GM10266 (cell line): ENCODE data around the gene CPNE4.
"Not testable (repeated sequence)": the region's sequence is repeated elsewhere in the genome, so short reads cannot be mapped to it uniquely, and the experiment has no call there.

Source experiments
- DNase-seq: peaks from one replicate; pipeline ENCODE4 v3.0.0; 2012; ENCODE audit errors: extremely low spot score
- TF ChIP-seq, protein P1 (sequence below): IDR thresholded peaks from 2 replicates; pipeline ENCODE4 v1.5.1; 2012; ENCODE audit warnings: mild to moderate bottlenecking, low read depth; ENCODE audit not compliant: control insufficient read depth, insufficient read depth; ENCODE audit errors: missing control alignments

CPNE4 gene

DNA sequence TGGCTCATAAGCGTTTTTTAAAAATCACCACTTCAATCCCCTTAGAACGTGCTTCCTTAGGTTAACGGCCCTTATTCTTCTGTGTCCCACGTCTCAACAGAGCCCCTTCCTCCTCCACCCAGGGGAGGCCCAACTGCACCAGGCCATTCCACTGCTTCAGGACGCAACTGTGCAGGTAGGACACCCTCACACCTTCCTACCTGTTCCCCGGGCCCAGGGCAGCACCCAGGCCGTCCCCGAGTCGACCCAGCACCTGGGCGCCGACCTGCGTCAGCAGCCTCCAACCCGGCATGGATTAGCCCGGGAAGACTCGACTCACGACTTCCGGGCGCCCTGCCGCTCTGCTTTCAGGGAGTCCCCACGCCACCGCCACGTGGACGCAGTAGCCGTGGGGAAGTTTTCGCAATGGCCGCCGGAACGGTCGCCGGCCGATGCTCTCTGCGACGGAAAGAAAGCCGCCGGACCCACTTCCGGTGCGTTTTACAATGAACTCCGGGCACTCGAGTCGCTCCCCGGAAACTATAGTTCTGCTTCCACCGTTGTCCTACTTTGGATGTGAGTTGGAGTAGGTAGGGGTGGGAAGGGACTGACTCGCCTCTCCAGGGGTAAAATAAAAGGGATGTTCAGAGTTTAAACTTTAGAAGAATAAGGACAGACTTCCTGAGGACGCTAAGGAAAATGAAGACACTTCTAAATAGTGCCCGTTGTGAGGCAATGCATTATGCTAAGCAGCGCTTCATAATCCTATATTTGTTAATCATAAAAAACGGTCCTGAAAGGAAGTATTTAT is 532.1 kb downstream of the CPNE4 start, which contains the start of gene MRPL3:
Gene MRPL3 (minus strand): TSS at position 442 of the 790 bp plus-strand sequence. CDS start 150 bp downstream, at position 292.
- peak; percentile 75 for DNase-seq
- TF ChIP-seq, protein P1, sequence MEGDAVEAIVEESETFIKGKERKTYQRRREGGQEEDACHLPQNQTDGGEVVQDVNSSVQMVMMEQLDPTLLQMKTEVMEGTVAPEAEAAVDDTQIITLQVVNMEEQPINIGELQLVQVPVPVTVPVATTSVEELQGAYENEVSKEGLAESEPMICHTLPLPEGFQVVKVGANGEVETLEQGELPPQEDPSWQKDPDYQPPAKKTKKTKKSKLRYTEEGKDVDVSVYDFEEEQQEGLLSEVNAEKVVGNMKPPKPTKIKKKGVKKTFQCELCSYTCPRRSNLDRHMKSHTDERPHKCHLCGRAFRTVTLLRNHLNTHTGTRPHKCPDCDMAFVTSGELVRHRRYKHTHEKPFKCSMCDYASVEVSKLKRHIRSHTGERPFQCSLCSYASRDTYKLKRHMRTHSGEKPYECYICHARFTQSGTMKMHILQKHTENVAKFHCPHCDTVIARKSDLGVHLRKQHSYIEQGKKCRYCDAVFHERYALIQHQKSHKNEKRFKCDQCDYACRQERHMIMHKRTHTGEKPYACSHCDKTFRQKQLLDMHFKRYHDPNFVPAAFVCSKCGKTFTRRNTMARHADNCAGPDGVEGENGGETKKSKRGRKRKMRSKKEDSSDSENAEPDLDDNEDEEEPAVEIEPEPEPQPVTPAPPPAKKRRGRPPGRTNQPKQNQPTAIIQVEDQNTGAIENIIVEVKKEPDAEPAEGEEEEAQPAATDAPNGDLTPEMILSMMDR, result no peak

DNA sequence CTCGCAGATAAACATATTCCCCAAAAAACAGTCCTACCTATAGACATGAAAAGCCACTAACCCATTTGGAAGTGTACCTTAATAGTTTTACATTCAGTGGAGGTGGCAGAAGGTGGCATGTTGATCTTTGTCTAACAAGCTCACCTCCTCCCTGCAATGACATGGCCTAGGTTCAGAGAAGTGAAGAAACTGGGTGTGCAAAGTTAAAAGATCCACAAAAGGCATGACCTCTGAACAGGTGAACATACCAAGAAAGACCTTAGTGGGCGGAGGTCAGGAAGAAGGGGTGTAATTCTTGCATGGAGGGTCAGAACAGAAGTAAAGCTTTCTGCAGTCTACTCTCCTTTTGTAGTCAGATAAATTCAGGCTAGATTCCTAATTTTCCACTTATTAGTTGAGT is 532.9 kb downstream of the CPNE4 start:
- TF ChIP-seq, protein P1, result no peak
- no peak for DNase-seq

DNA sequence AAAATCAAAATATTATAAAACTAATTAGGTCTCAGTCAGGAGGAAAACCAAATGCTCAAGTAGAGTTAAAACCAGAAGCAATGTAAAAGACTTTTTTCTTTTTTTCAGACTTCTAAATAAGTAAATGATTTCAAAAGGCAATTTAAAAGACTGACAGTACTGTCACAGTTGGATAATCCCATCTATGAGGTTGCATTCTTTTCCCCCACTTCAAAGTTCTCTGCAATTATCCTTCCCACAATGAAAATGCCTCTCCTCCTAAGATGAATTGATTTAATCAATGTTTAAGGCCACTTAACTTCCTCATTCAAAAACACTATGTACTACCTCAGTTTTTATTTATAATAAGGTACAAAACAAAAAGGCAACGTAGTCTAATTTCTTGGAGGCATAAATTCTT is 540.1 kb downstream of the CPNE4 start:
- DNase-seq, result no peak
- TF ChIP-seq, protein P1, result no peak

DNA sequence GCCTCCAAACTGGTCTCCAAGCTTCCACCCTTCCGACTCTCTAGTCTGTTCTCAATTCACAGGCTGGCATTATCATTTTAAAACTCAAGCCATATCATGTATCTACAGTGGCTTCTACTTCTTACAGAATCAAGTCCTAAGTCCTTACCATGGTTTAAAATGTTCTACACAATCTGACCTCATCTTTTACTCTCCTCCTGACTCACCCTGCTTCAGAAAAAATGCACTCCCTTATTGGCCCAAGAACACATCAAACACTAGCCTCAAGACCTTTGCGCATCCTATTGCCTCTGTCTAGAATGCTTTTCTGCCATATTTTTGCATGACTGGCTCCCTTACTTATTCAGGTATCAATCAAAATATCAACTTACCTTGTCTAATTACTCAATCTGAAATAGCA is 543.0 kb downstream of the CPNE4 start:
- no peak for DNase-seq
- TF ChIP-seq, protein P1, result no peak

DNA sequence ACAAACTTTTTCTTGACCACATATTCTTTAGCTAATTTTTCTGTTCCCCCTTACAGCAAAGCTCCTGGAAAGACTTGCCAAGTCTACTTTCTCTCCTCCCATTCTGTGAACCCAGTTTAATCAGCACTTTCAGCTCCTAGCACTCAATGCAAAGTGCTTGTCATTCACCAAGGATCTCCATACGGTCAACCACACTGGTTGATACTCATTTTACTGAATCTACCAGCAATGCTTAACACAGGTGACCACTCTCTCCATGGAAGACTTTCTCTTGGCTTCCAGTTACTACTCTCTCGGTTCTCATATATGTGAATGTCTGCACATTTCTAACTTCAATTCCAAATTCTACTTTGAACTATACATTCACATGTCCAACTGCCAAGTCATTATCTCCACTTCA is 543.7 kb downstream of the CPNE4 start:
- TF ChIP-seq, protein P1, result no peak

DNA sequence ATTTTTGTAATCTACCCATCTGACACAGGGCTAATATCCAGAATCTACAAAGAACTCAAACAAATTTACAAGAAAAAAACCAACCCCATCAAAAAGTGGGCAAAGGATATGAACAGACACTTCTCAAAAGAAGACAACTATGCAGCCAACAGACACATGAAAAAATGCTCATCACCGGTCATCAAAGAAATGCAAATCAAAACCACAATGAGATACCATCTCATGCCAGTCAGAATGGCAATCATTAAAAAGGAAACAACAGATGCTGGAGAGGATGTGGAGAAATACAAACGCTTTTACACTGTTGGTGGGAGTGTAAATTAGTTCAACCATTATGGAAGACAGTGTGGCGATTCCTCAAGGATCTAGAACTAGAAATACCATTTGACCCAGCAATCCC is 548.3 kb downstream of the CPNE4 start:
- DNase-seq, result not testable (repeated sequence)

More for the DNA sequence above, 543.7 kb downstream of the CPNE4 start:
- no peak for DNase-seq

DNA sequence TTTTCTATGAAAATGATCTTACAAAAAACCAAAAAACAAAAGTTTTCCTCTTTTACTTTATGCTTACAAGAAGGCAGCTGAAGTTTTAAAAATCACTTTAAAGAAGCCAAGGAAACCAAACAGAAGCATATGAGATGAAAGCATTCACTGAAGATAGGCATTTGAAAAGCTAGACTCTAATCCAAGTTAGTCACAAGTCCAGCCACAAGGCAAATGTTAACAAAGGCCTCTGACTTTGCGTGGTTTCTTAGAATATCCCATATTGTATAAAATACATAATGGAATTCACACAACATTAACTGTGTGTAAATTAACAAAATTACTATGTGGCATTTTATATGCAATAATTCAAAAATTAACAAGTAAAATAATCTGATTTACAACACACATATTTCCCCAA is 549.7 kb downstream of the CPNE4 start:
- TF ChIP-seq, protein P1, result no peak

More for the DNA sequence above, 549.7 kb downstream of the CPNE4 start:
- DNase-seq, result no peak
